Measurements from ENCODE around the gene AVPR1A.

AVPR1A gene

GRCh38 chr12:63095369-63095980, 55.5 kb downstream of the AVPR1A start:
- DNase-seq (ENCODE audit: low read depth in 1 of 2, low spot score in 1 of 2) = no peak

- DNase-seq (ENCODE audit: low read depth in 1 of 2, low spot score in 1 of 2) = no peak
Measured at GRCh38 chr12:63093711-63094110, 57.3 kb downstream of the AVPR1A start.

GRCh38 chr12:63093084-63093483, 57.9 kb downstream of the AVPR1A start:
- no peak for DNase-seq (ENCODE audit: low read depth in 1 of 2, low spot score in 1 of 2)

All from activated CD4-positive, alpha-beta T cell treated with anti-CD3 and anti-CD28 coated beads, Interleukin-2, amount 50 U/mL, for 24 hours (primary cell).